Subcutaneous adipose tissue (tissue), 4 donors: Measurements from ENCODE around the gene SH2D2A. TPM values are rescaled to one million over a fixed set of nuclear protein-coding genes. Genes with fewer than 3 reads are reported as not detected.

Experiments
- total RNA-seq, 4 donors: library from RNA; depleted of rRNA; stranded (reverse); fragments of >200 nt; gene quantifications; one replicate each; pipeline ENCODE4 v1.1.0, GENCODE V29; 2016
- TF ChIP-seq, protein P1 (sequence below): fragments of 450-650 bp; IDR thresholded peaks from one replicate; pipeline ENCODE4 v1.5.1; 2016; ENCODE audit warnings: low read depth, mild to moderate bottlenecking, control low read depth, antibody characterized with exemption, moderate library complexity

Gene SH2D2A
- total RNA-seq, 4 donors from 2014 or later, result 0.34 to 1.1 (median 0.71) TPM

DNA sequence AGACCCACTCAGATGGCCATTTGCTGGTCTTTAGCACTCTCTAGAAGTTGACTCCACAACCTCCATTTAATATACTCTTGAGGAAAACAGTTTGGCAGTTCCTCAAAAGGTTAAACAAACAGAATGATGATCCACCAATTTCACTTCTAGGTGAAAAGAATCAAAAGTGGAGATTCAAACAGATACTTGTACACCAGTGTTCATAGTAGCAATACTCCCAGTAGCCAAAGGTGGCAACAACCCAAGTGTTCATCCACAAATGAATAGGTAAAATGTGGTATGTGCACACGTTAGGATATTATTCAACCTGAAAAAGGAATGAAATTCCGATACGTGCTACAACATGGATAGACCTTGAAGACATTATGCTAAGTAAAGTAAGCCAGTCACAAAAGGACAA is 43.0 kb downstream of the SH2D2A start:
- TF ChIP-seq, protein P1, sequence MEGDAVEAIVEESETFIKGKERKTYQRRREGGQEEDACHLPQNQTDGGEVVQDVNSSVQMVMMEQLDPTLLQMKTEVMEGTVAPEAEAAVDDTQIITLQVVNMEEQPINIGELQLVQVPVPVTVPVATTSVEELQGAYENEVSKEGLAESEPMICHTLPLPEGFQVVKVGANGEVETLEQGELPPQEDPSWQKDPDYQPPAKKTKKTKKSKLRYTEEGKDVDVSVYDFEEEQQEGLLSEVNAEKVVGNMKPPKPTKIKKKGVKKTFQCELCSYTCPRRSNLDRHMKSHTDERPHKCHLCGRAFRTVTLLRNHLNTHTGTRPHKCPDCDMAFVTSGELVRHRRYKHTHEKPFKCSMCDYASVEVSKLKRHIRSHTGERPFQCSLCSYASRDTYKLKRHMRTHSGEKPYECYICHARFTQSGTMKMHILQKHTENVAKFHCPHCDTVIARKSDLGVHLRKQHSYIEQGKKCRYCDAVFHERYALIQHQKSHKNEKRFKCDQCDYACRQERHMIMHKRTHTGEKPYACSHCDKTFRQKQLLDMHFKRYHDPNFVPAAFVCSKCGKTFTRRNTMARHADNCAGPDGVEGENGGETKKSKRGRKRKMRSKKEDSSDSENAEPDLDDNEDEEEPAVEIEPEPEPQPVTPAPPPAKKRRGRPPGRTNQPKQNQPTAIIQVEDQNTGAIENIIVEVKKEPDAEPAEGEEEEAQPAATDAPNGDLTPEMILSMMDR, result no peak

GRCh38 chr1:156772728-156773497 is 43.7 kb downstream of the SH2D2A start:
- TF ChIP-seq, protein P1, result no peak

- TF ChIP-seq, protein P1, result no peak
Observed at GRCh38 chr1:156772222-156772621, 44.4 kb downstream of the SH2D2A start.

GRCh38 chr1:156768610-156769295 is 47.9 kb downstream of the SH2D2A start:
- TF ChIP-seq, protein P1, result no peak

DNA sequence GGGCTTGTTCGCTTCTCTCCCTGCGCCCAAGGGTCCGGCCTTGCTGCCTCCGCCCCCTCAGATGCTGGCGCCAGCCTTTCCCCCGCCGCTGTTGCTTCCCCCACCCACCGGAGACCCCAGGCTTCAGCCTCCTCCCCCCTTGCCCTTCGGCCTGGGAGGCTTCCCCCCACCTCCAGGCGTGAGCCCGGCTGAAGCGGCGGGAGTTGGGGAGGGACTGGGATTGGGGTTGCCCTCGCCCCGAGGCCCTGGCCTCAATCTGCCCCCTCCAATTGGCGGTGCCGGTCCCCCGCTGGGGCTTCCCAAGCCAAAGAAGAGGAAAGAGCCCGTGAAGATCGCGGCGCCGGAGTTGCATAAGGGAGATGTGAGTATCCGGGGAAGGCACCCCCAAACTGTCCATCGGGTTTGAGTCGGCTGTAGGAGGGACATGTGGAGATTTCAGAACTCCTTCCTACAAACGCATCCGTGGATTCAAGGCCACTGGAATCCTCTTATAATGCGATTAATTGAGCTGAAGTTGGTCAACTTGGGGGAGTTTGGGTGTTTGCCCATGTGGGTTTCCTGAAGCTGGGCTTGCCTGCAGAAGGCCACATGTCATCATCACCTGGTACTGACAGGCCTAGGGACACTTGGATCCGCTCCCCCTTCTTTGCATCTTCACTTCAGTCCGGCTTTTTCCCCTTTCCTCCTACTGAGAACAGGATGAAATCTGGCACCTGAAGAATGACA is 48.6 kb downstream of the SH2D2A start:
- TF ChIP-seq, protein P1, result no peak

- TF ChIP-seq, protein P1, result no peak
Observed at GRCh38 chr1:156767101-156767878, 49.4 kb downstream of the SH2D2A start, which contains the start of gene PRCC. Gene PRCC (plus strand): TSS chr1:156767535. CDS start chr1:156767772, 237 bp downstream.
